ENCODE measurements around the gene TLL1.

GRCh38 chr4:165963621-165964020 lies 90.6 kb downstream of the TLL1 start:
- TF ChIP-seq CTCF (IDR thresholded peaks at IDR 0.05), result no peak
- TF ChIP-seq POLR2A (IDR thresholded peaks at IDR 0.05), result no peak
